ENCODE results near the gene CCR9.

DNA sequence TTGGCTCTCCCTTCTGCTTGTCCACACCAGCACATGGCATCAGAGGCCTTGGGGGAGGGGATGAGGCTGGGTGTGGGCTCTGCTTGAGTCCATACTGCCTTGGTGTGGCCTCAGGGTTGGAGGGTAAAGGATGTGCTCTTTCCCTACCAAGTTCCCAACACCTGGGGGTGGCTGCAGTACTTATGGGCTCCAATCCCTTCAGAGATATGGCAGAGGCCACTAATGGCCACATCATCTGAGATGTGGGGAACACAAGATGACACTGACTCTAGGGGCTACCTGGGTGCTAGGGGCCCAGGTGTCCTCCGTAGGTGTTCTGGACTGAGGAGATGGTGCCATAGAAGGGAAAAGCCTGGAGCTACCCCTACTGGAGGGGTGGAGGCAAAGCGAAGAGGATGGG, 63.8 kb downstream of the CCR9 start:
- no peak for TF ChIP-seq POLR2A (IDR thresholded peaks at IDR 0.05; ENCODE audit: low read depth)
- no peak for TF ChIP-seq EP300 (IDR thresholded peaks at IDR 0.05)
- no peak for TF ChIP-seq POLR2AphosphoS5 (IDR thresholded peaks at IDR 0.05)
- TF ChIP-seq, protein P1, sequence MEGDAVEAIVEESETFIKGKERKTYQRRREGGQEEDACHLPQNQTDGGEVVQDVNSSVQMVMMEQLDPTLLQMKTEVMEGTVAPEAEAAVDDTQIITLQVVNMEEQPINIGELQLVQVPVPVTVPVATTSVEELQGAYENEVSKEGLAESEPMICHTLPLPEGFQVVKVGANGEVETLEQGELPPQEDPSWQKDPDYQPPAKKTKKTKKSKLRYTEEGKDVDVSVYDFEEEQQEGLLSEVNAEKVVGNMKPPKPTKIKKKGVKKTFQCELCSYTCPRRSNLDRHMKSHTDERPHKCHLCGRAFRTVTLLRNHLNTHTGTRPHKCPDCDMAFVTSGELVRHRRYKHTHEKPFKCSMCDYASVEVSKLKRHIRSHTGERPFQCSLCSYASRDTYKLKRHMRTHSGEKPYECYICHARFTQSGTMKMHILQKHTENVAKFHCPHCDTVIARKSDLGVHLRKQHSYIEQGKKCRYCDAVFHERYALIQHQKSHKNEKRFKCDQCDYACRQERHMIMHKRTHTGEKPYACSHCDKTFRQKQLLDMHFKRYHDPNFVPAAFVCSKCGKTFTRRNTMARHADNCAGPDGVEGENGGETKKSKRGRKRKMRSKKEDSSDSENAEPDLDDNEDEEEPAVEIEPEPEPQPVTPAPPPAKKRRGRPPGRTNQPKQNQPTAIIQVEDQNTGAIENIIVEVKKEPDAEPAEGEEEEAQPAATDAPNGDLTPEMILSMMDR (IDR thresholded peaks at IDR 0.05) = no peak

All from esophagus muscularis mucosa (tissue), 4 donors.